Measurements from ENCODE around the gene SLC12A6. TPM values are rescaled to one million over a fixed set of nuclear protein-coding genes. Genes with fewer than 3 reads are reported as not detected.

The SLC12A6 gene
- total and polyA plus RNA-seq, 2 of the 13 experiments (the other 11 are each of a cell fraction or from before 2014, with no cell fraction given), result 15.2 to 30.1 TPM

DNA sequence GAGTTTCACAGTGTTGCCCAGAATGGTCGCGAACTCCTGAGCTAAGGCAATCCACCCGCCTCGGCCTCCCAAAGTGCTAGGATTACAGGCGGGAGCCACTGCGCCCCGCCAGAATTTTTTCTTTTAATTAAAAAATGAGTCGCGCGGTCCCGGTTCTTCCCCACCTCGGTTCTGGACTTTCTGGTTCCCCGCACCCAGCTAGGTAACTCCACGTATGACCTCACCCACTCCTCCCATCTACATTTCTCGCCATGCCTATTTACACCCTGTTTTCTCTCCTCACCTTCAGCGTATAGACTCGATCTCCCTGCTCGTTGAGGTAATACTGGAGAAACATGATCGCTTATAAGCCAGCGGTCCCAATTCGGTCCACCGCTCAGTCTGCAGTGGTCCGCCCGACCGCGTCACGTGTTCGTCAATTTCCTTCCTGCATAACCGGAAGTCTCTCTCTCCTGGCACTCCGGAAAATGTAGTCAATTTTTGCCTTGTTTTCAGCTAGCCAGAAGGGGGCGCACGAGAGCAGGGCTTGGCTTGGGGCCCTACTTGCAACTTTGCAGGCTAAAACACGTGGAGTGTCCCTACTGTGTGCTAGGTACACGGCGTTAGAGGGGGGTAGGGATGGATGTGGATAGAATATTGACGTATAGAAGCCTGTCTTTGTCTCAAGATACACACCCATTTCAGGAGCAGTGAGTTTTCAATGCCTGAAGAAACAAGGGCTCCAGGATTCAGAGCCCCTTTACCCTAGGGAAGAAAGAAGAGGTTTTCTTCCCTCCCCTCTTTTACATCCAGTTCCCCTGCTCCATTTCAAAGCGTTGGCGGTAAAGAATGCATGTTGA is 5.4 kb upstream of the SLC12A6 start, which contains the start of the genes NOP10 and NUTM1 (continued):
- TF ChIP-seq, protein P1, sequence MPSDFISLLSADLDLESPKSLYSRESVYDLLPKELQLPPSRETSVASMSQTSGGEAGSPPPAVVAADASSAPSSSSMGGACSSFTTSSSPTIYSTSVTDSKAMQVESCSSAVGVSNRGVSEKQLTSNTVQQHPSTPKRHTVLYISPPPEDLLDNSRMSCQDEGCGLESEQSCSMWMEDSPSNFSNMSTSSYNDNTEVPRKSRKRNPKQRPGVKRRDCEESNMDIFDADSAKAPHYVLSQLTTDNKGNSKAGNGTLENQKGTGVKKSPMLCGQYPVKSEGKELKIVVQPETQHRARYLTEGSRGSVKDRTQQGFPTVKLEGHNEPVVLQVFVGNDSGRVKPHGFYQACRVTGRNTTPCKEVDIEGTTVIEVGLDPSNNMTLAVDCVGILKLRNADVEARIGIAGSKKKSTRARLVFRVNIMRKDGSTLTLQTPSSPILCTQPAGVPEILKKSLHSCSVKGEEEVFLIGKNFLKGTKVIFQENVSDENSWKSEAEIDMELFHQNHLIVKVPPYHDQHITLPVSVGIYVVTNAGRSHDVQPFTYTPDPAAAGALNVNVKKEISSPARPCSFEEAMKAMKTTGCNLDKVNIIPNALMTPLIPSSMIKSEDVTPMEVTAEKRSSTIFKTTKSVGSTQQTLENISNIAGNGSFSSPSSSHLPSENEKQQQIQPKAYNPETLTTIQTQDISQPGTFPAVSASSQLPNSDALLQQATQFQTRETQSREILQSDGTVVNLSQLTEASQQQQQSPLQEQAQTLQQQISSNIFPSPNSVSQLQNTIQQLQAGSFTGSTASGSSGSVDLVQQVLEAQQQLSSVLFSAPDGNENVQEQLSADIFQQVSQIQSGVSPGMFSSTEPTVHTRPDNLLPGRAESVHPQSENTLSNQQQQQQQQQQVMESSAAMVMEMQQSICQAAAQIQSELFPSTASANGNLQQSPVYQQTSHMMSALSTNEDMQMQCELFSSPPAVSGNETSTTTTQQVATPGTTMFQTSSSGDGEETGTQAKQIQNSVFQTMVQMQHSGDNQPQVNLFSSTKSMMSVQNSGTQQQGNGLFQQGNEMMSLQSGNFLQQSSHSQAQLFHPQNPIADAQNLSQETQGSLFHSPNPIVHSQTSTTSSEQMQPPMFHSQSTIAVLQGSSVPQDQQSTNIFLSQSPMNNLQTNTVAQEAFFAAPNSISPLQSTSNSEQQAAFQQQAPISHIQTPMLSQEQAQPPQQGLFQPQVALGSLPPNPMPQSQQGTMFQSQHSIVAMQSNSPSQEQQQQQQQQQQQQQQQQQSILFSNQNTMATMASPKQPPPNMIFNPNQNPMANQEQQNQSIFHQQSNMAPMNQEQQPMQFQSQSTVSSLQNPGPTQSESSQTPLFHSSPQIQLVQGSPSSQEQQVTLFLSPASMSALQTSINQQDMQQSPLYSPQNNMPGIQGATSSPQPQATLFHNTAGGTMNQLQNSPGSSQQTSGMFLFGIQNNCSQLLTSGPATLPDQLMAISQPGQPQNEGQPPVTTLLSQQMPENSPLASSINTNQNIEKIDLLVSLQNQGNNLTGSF (CRISPR knock-in tag; IDR thresholded peaks at IDR 0.05), result no peak
- TF ChIP-seq SRSF9 (IDR thresholded peaks at IDR 0.05; ENCODE audit: borderline replicate concordance, insufficient read depth, low read depth, low read length, poor library complexity, severe bottlenecking), result no peak
- no peak for TF ChIP-seq HNRNPK (IDR thresholded peaks at IDR 0.05; ENCODE audit: low read depth, low read length, poor library complexity, severe bottlenecking)
- TF ChIP-seq FOXK2 (IDR thresholded peaks at IDR 0.05), result no peak; the same call in none of the 2 replicates
- TF ChIP-seq ZNF354B (CRISPR knock-in tag; IDR thresholded peaks at IDR 0.05), result 0 out of 2 replicates have a peak, but pooled peaks have one; percentile 39
- TF ChIP-seq SMARCE1 (IDR thresholded peaks at IDR 0.05; ENCODE audit: borderline replicate concordance), result no peak
- TF ChIP-seq, protein P2, sequence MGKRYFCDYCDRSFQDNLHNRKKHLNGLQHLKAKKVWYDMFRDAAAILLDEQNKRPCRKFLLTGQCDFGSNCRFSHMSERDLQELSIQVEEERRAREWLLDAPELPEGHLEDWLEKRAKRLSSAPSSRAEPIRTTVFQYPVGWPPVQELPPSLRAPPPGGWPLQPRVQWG (CRISPR knock-in tag; IDR thresholded peaks at IDR 0.05; ENCODE audit: borderline replicate concordance, low read depth), result no peak
- TF ChIP-seq TAF1 (CRISPR knock-in tag; IDR thresholded peaks at IDR 0.05), result peak; percentile 79
- no peak for TF ChIP-seq HNF4G (IDR thresholded peaks at IDR 0.05; ENCODE audit: borderline replicate concordance, low read depth, low read length)
- no peak for TF ChIP-seq HNF4G (CRISPR knock-in tag; IDR thresholded peaks at IDR 0.05; ENCODE audit: borderline replicate concordance, low read depth)
- no peak for TF ChIP-seq ZNF841 (CRISPR knock-in tag; IDR thresholded peaks at IDR 0.05; ENCODE audit: borderline replicate concordance)
- TF ChIP-seq HNRNPUL1 (IDR thresholded peaks at IDR 0.05; ENCODE audit: low read depth, low read length), result no peak
- peak; percentile 41; the same call in 1 of the 2 replicates for TF ChIP-seq MAZ (IDR thresholded peaks at IDR 0.05; ENCODE audit: borderline replicate concordance, low read depth, low read length)
- TF ChIP-seq MAZ (CRISPR knock-in tag; IDR thresholded peaks at IDR 0.05; ENCODE audit: low read depth), result no peak
- no peak for TF ChIP-seq NFE2L2 (IDR thresholded peaks at IDR 0.05; ENCODE audit: low read length)
- TF ChIP-seq ZNF101 (CRISPR knock-in tag; IDR thresholded peaks at IDR 0.05; ENCODE audit: borderline replicate concordance, low read depth), result no peak
- TF ChIP-seq GATAD1 (CRISPR knock-in tag; IDR thresholded peaks at IDR 0.05), result peak; percentile 94
- TF ChIP-seq ETV6 (CRISPR knock-in tag; conservative IDR thresholded peaks at IDR 0.05), result peak; percentile 95
- TF ChIP-seq FOXA3 (CRISPR knock-in tag; IDR thresholded peaks at IDR 0.05), result peak; percentile 55
- TF ChIP-seq, protein P3, sequence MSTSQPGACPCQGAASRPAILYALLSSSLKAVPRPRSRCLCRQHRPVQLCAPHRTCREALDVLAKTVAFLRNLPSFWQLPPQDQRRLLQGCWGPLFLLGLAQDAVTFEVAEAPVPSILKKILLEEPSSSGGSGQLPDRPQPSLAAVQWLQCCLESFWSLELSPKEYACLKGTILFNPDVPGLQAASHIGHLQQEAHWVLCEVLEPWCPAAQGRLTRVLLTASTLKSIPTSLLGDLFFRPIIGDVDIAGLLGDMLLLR (CRISPR knock-in tag; IDR thresholded peaks at IDR 0.05), result peak; percentile 65
- TF ChIP-seq NRL (CRISPR knock-in tag; IDR thresholded peaks at IDR 0.05; ENCODE audit: borderline replicate concordance), result peak; percentile 55; the same call in 1 of the 2 replicates
- TF ChIP-seq, protein P4, sequence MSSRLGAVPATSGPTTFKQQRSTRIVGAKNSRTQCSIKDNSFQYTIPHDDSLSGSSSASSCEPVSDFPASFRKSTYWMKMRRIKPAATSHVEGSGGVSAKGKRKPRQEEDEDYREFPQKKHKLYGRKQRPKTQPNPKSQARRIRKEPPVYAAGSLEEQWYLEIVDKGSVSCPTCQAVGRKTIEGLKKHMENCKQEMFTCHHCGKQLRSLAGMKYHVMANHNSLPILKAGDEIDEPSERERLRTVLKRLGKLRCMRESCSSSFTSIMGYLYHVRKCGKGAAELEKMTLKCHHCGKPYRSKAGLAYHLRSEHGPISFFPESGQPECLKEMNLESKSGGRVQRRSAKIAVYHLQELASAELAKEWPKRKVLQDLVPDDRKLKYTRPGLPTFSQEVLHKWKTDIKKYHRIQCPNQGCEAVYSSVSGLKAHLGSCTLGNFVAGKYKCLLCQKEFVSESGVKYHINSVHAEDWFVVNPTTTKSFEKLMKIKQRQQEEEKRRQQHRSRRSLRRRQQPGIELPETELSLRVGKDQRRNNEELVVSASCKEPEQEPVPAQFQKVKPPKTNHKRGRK (CRISPR knock-in tag; IDR thresholded peaks at IDR 0.05), result no peak

All from HepG2 (cell line).